A549 (cell line): Measurements from ENCODE around the gene CSMD2. TPM values are rescaled to one million over a fixed set of nuclear protein-coding genes. Genes with fewer than 3 reads are reported as not detected.

ENCODE experiments used
- ATAC-seq, 2 experiments: fragments of 200-7000 bp in 1 of 2; fragments of >200 bp in 1 of 2; cut with Nextera tagmentation in 1 of 2; cut with Tn5 transposase in 1 of 2; 3 replicates each; pipeline versions ENCODE4 v1.8.0 to v1.9.1; 2018 to 2020; ENCODE audit warnings: mild to moderate bottlenecking in 1 of 2, moderate library complexity in 1 of 2
- CTCF ChIA-PET: fragments of 300-600 bp; sonication (Branson Sonifier 250); formaldehyde crosslinking; extraction: SDS; loops from one replicate; lab custom pipeline; 2021; ENCODE audit warnings: antibody characterized with exemption, inconsistent platforms; lab: Yijun Ruan, JAX
- POLR2A ChIA-PET: fragments of 350-600 bp; formaldehyde crosslinking; extraction: SDS; loops from one replicate; lab custom pipeline; 2021; ENCODE audit warnings: antibody characterized with exemption, inconsistent platforms; lab: Yijun Ruan, JAX
- DNase-seq, 2 experiments: peaks; one replicate each; pipeline versions ENCODE4 v3.0.0 to v3.0.0-alpha.2; 2011 to 2016; ENCODE audit warnings: low read depth in 1 of 2, low spot score in 1 of 2
- FAIRE-seq: peaks from 2 replicates; lab custom pipeline; 2011; peaks lifted over from hg19 to GRCh38; lab: Jason Lieb, UNC
- H3K27ac ChIP-seq, 2 experiments: fragments of >200 bp; sonication (Bioruptor Twin); formaldehyde crosslinking; 3 replicates each; pipeline ENCODE4 v1.5.1; 2016 to 2017
- H3K4me1 ChIP-seq: fragments of >200 bp; sonication (Bioruptor Twin); formaldehyde crosslinking; 3 replicates; pipeline ENCODE4 v1.6.1; 2016
- H3K4me2 ChIP-seq: fragments of >200 bp; sonication (Bioruptor Twin); formaldehyde crosslinking; 3 replicates; pipeline ENCODE4 v1.6.1; 2016
- H3K4me3 ChIP-seq: fragments of >200 bp; sonication (Bioruptor Twin); formaldehyde crosslinking; 3 replicates; pipeline ENCODE4 v1.5.1; 2016
- H3K9me3 ChIP-seq: fragments of >200 bp; sonication (Bioruptor Twin); formaldehyde crosslinking; 3 replicates; pipeline ENCODE4 v1.6.1; 2016
- BHLHE40 ChIP-seq: IDR thresholded peaks from 2 replicates; pipeline ENCODE4 v1.6.1; 2012; ENCODE audit warnings: low read depth, low read length, inconsistent platforms
- CEBPB ChIP-seq, 2 experiments: fragments of >200 bp in 1 of 2; sonication (Bioruptor Twin) in 1 of 2; formaldehyde crosslinking in 1 of 2; IDR thresholded peaks; 2 replicates each; pipeline ENCODE4 v1.6.1; 2012 to 2016
- CHD2 ChIP-seq: fragments of 150-350 bp; IDR thresholded peaks from 2 replicates; pipeline ENCODE4 v1.6.1; 2014; ENCODE audit warnings: low read length; ENCODE audit not compliant: partially characterized antibody
- E2F6 ChIP-seq: IDR thresholded peaks from 2 replicates; pipeline ENCODE4 v1.6.1; 2012; ENCODE audit warnings: low read depth, borderline replicate concordance
- EHMT2 ChIP-seq: fragments of 200-600 bp; sonication (generic); IDR thresholded peaks from 2 replicates; pipeline ENCODE4 v1.6.1; 2016; ENCODE audit warnings: antibody characterized with exemption, low read depth, mild to moderate bottlenecking, moderate library complexity
- FOSL2 ChIP-seq, 2 experiments: fragments of 450-650 bp in 1 of 2; fragments of >200 bp in 1 of 2; sonication (Bioruptor Twin) in 1 of 2; formaldehyde crosslinking; IDR thresholded peaks; 2 replicates each; pipeline versions ENCODE4 v1.5.0 to v1.6.1; 2016 to 2020; ENCODE audit warnings: mild to moderate bottlenecking in 1 of 2, moderate library complexity in 1 of 2
- HDAC2 ChIP-seq: fragments of 200-600 bp; sonication (generic); IDR thresholded peaks from 2 replicates; pipeline ENCODE4 v1.6.1; 2016
- HMGXB4 ChIP-seq: fragments of 250-450 bp; sonication (Bioruptor Pico); IDR thresholded peaks from 2 replicates; pipeline ENCODE4 v1.5.0; 2021; ENCODE audit warnings: mild to moderate bottlenecking, moderate library complexity, borderline replicate concordance
- HOXA7 ChIP-seq: fragments of 250-450 bp; sonication (Bioruptor Pico); IDR thresholded peaks from 2 replicates; pipeline ENCODE4 v1.5.0; 2020; ENCODE audit warnings: mild to moderate bottlenecking, moderate library complexity
- HOXB13 ChIP-seq: fragments of 250-450 bp; sonication (Bioruptor Pico); IDR thresholded peaks from 2 replicates; pipeline ENCODE4 v1.5.0; 2020; ENCODE audit warnings: low read depth, mild to moderate bottlenecking, moderate library complexity
- JUN ChIP-seq, 2 experiments: fragments of >200 bp; sonication (Bioruptor Twin); formaldehyde crosslinking; IDR thresholded peaks; 2 replicates in 1 of 2; 3 replicates in 1 of 2; pipeline ENCODE4 v1.6.1; 2016 to 2017
- KDM1A ChIP-seq: fragments of 200-600 bp; sonication (generic); IDR thresholded peaks from 2 replicates; pipeline ENCODE4 v1.6.1; 2016; ENCODE audit warnings: low read depth, mild to moderate bottlenecking
- MAFK ChIP-seq: fragments of 450-650 bp; IDR thresholded peaks from 2 replicates; pipeline ENCODE4 v1.6.1; 2014; ENCODE audit not compliant: partially characterized antibody
- PHF8 ChIP-seq: fragments of 200-600 bp; sonication (generic); IDR thresholded peaks from 2 replicates; pipeline ENCODE4 v1.6.1; 2016; ENCODE audit warnings: low read depth, mild to moderate bottlenecking, antibody characterized with exemption, moderate library complexity, borderline replicate concordance
- POLR2A ChIP-seq: IDR thresholded peaks from 2 replicates; pipeline ENCODE4 v1.6.1; 2012; ENCODE audit warnings: mild to moderate bottlenecking, low read length
- POLR2AphosphoS2 ChIP-seq: conservative IDR thresholded peaks from 2 replicates; pipeline ENCODE4 v1.6.1; 2012; ENCODE audit warnings: low read length, improper control_type of control experiment, inconsistent platforms
- RARB ChIP-seq: fragments of 250-450 bp; sonication (Bioruptor Pico); IDR thresholded peaks from 2 replicates; pipeline ENCODE4 v1.8.0; 2021; ENCODE audit warnings: mild to moderate bottlenecking, moderate library complexity
- REST ChIP-seq: fragments of 200-600 bp; sonication (generic); IDR thresholded peaks from 2 replicates; pipeline ENCODE4 v1.6.1; 2016; ENCODE audit warnings: antibody characterized with exemption, mild to moderate bottlenecking, moderate library complexity
- RNF2 ChIP-seq: fragments of 200-600 bp; sonication (generic); IDR thresholded peaks from 2 replicates; pipeline ENCODE4 v1.6.1; 2016; ENCODE audit warnings: low read depth, mild to moderate bottlenecking, antibody characterized with exemption, moderate library complexity, borderline replicate concordance
- TFCP2L1 ChIP-seq: fragments of 250-450 bp; sonication (Bioruptor Pico); IDR thresholded peaks from 2 replicates; pipeline ENCODE4 v1.5.0; 2021; ENCODE audit warnings: mild to moderate bottlenecking
- ZNF302 ChIP-seq: fragments of 250-450 bp; sonication (Bioruptor Pico); IDR thresholded peaks from 2 replicates; pipeline ENCODE4 v1.9.0; 2021; ENCODE audit warnings: inconsistent platforms, mild to moderate bottlenecking, moderate library complexity
- ZSCAN20 ChIP-seq: fragments of 250-450 bp; sonication (Bioruptor Pico); IDR thresholded peaks from 2 replicates; pipeline ENCODE4 v1.8.0; 2022; ENCODE audit warnings: mild to moderate bottlenecking, moderate library complexity
- WGBS: methylation state at CpG from one replicate; pipeline ENCODE4 v1.1.6; 2017; ENCODE audit errors: missing lambda C conversion rate; 5-methylcytosine and 5-hydroxymethylcytosine counted together
- polyA plus RNA-seq, 4 experiments: library from polyadenylated mRNA; depleted of rRNA in 3 of 4; stranded (reverse); fragments of >200 nt; fragmentation: RNase III in 1 of 4; extraction: RNeasy Plus Mini Kit Qiagen cat#74134 plus additional on column Dnase treatment in 1 of 4; gene quantifications; 2 replicates in 3 of 4; 3 replicates in 1 of 4; pipeline ENCODE4 v1.2.3, GENCODE V29; 2011 to 2017
- TF ChIP-seq, protein P1 (sequence below): fragments of >200 bp; sonication (Bioruptor Twin); formaldehyde crosslinking; IDR thresholded peaks from 3 replicates; pipeline ENCODE4 v1.5.1; 2016

CSMD2 gene
- polyA plus RNA-seq, 2 of the 4 experiments (the other 2 are of a cell fraction) = not detected

GRCh38 chr1:33696311-33696710 lies 468.7 kb downstream of the CSMD2 start:
- no peak overlapping the region for H3K27ac ChIP-seq
- TF ChIP-seq HOXB13 (no peak), HOXA7 (CRISPR knock-in tag) (no peak), POLR2AphosphoS2 (no peak), FOSL2 (IDR thresholded peaks at IDR 0.05) (no peak), FOSL2 (CRISPR knock-in tag; IDR thresholded peaks at IDR 0.05) (no peak), PHF8 (no peak)
- no peak overlapping the region for H3K4me2 ChIP-seq
- no peak overlapping the region for H3K4me3 ChIP-seq
- DNase-seq (no peak), FAIRE-seq (no peak), ATAC-seq (no peak)
- no peaks in the 10 kb centered on the region for H3K4me1 ChIP-seq
- ChIA-PET CTCF (no interaction called here), POLR2A (no interaction called here)
- WGBS = 0% methylated on average over 1 of the region's 1 CpG
- H3K9me3 ChIP-seq = no peaks in the 10 kb centered on the region

DNA sequence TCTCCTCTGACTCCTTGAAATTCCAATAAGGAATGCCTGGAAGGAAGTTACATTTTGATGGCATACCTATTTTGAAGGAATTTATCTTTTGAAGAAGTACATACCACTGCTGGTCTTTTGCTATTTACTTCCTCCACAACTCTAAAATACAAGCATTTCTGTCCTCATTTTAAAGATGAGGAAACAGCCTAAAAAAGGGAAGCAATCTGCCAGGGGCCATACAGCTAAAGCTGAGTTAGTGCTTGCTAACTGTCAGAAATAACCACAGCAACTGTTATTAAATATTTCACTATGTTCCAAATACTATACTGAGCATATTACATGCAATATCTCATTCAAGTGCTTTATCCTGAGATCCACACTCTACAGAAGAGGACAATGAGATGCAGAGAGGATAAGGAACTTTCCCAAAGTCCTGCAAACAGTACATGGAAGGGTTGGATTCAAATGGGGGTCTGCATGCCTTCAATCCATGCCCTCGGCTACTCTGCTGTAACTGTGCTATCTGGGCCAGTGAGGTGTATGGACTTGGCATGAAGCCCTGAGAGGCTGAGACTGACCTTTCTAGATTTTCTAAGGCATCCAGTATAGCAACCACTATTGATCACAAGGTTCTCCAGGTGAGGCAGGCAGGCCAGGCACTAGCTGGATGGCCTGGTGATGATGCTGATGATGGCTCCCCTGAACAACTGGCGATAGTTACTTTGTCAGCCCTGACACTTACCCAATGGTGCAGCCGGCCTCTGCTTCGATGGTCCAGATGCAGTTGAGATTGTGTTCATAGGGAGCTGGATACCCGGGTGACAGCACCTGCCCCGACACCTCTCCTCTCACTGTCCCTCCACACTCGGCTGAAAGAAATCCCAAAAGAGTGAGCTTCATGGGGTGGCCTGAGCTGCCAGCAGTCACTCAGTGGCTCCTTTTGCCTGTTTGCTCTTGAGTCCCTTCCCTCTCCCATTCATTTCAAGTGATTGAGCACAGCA lies 472.5 kb downstream of the CSMD2 start:
- FAIRE-seq (no peak), ATAC-seq (no peak), DNase-seq (no peak)
- Histone ChIP-seq H3K4me1 (no peaks in the 10 kb centered on the region), H3K9me3 (no peaks in the 10 kb centered on the region), H3K4me2 (no peak overlapping the region), H3K27ac (no peak overlapping the region), H3K4me3 (no peak overlapping the region)
- CTCF ChIA-PET = interaction anchor here (0.7 kb wide), 1 partner anchor 8 kb away, joined by 3 read pairs; no protein-coding TSS in a partner anchor
- 16% methylated on average over 6 of the region's 7 CpGs for WGBS
- TF ChIP-seq BHLHE40 = no peak
- no peak for TF ChIP-seq HMGXB4 (CRISPR knock-in tag)
- no peak for TF ChIP-seq CHD2
- TF ChIP-seq POLR2A = no peak
- TF ChIP-seq KDM1A = no peak
- TF ChIP-seq MAFK = no peak
- no peak for TF ChIP-seq E2F6
- TF ChIP-seq, protein P1, sequence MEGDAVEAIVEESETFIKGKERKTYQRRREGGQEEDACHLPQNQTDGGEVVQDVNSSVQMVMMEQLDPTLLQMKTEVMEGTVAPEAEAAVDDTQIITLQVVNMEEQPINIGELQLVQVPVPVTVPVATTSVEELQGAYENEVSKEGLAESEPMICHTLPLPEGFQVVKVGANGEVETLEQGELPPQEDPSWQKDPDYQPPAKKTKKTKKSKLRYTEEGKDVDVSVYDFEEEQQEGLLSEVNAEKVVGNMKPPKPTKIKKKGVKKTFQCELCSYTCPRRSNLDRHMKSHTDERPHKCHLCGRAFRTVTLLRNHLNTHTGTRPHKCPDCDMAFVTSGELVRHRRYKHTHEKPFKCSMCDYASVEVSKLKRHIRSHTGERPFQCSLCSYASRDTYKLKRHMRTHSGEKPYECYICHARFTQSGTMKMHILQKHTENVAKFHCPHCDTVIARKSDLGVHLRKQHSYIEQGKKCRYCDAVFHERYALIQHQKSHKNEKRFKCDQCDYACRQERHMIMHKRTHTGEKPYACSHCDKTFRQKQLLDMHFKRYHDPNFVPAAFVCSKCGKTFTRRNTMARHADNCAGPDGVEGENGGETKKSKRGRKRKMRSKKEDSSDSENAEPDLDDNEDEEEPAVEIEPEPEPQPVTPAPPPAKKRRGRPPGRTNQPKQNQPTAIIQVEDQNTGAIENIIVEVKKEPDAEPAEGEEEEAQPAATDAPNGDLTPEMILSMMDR = no peak
- TF ChIP-seq HOXA7 (CRISPR knock-in tag) = no peak
- TF ChIP-seq HDAC2 = no peak
- no peak for TF ChIP-seq JUN (IDR thresholded peaks at IDR 0.05)
- TF ChIP-seq ZNF302 = no peak
- no peak for TF ChIP-seq ZSCAN20
- TF ChIP-seq REST = no peak
- TF ChIP-seq RARB (CRISPR knock-in tag) = no peak
- no peak for TF ChIP-seq PHF8
- TF ChIP-seq TFCP2L1 (CRISPR knock-in tag) = no peak
- TF ChIP-seq CEBPB (IDR thresholded peaks at IDR 0.05) = no peak
- no peak for TF ChIP-seq EHMT2
- no peak for TF ChIP-seq RNF2
- POLR2A ChIA-PET = no interaction called here
